GM12878 (cell line): ENCODE results near the gene AP3B1. TPM values are rescaled to one million over a fixed set of nuclear protein-coding genes. Genes with fewer than 3 reads are reported as not detected.

Source experiments
- ATAC-seq: fragments of 200-7000 bp; cut with Tn5 transposase; 3 replicates; pipeline ENCODE4 v1.9.1; 2020; ENCODE audit warnings: mild to moderate bottlenecking, moderate library complexity
- BruUV-seq: library from RNA; stranded (reverse); fragments of 400-500 nt; replicated peaks from 2 replicates; lab custom pipeline; 2021; lab: Mats Ljungman, UMichigan
- CTCF ChIA-PET: fragments of 300-600 bp; sonication (Branson Sonifier 250); formaldehyde crosslinking; extraction: SDS; loops from one replicate; lab custom pipeline; 2021; ENCODE audit warnings: inconsistent platforms; lab: Yijun Ruan, JAX
- POLR2A ChIA-PET: fragments of 350-600 bp; formaldehyde crosslinking; extraction: SDS; loops from one replicate; lab custom pipeline; 2021; ENCODE audit warnings: inconsistent platforms; lab: Charles Lee
- RAD21 ChIA-PET: fragments of 300-600 bp; sonication (Branson Sonifier 250); formaldehyde crosslinking; loops from one replicate; lab custom pipeline; 2023; ENCODE audit warnings: antibody characterized with exemption; ENCODE audit not compliant: unreplicated experiment; lab: Charles Lee
- SMC1A ChIA-PET: fragments of 300-600 bp; sonication (Branson Sonifier 250); formaldehyde crosslinking; loops from one replicate; lab custom pipeline; 2023; ENCODE audit not compliant: unreplicated experiment, uncharacterized antibody; lab: Charles Lee
- DNase-seq: peaks from one replicate; pipeline ENCODE4 v3.0.0-alpha.2; 2011; ENCODE audit warnings: low read depth, low spot score
- FAIRE-seq: peaks from 3 replicates; lab custom pipeline; 2011; peaks lifted over from hg19 to GRCh38; lab: Jason Lieb, UNC
- H2AFZ ChIP-seq: 2 replicates; pipeline ENCODE4 v1.6.0; 2011; ENCODE audit warnings: low read depth, low read length, control low read depth; ENCODE audit not compliant: control insufficient read depth
- H3K27ac ChIP-seq: 2 replicates; pipeline ENCODE4 v1.5.1; 2011; ENCODE audit warnings: control low read depth; ENCODE audit not compliant: control insufficient read depth, insufficient read depth
- H3K27me3 ChIP-seq, 2 experiments: replicated peaks in 1 of 2; 2 replicates each; pipeline versions ENCODE4 v1.6.0 to v1.6.1; 2011; ENCODE audit warnings: low read length in 1 of 2; ENCODE audit not compliant: control insufficient read depth in 2 of 2, insufficient read depth in 2 of 2
- H3K36me3 ChIP-seq, 2 experiments: 2 replicates each; pipeline ENCODE4 v1.5.1; 2011; ENCODE audit warnings: low read length in 1 of 2; ENCODE audit not compliant: control insufficient read depth in 2 of 2, insufficient read depth in 2 of 2
- H3K4me1 ChIP-seq: 2 replicates; pipeline ENCODE4 v1.6.1; 2011; ENCODE audit warnings: mild to moderate bottlenecking, low read length, moderate library complexity, mixed read lengths; ENCODE audit not compliant: control insufficient read depth, insufficient read depth
- H3K4me2 ChIP-seq: 2 replicates; pipeline ENCODE4 v1.6.0; 2011; ENCODE audit warnings: control low read depth; ENCODE audit not compliant: control insufficient read depth, insufficient read depth
- H3K4me3 ChIP-seq: fragments of 200-600 bp; sonication (generic); 2 replicates; pipeline ENCODE4 v1.5.1; 2016
- H3K79me2 ChIP-seq: 2 replicates; pipeline ENCODE4 v1.6.0; 2011; ENCODE audit warnings: low read length; ENCODE audit not compliant: control insufficient read depth, insufficient read depth
- H3K9ac ChIP-seq: 2 replicates; pipeline ENCODE4 v1.8.0; 2011; ENCODE audit warnings: low read length, control low read depth, mixed read lengths; ENCODE audit not compliant: control insufficient read depth, insufficient read depth
- H3K9me3 ChIP-seq: replicated peaks from 3 replicates; pipeline ENCODE4 v1.5.1; 2011; ENCODE audit warnings: mild to moderate bottlenecking, low read length; ENCODE audit not compliant: control insufficient read depth, insufficient read depth
- H4K20me1 ChIP-seq: 2 replicates; pipeline ENCODE4 v1.6.0; 2011; ENCODE audit not compliant: control insufficient read depth, insufficient read depth
- ATF3 ChIP-seq: IDR thresholded peaks from 2 replicates; pipeline ENCODE4 v1.6.1; 2011; ENCODE audit warnings: low read depth, mild to moderate bottlenecking, low read length, moderate library complexity, borderline replicate concordance; ENCODE audit errors: extremely low read depth
- CEBPZ ChIP-seq: fragments of 150-350 bp; IDR thresholded peaks from 2 replicates; pipeline ENCODE4 v1.6.1; 2016; ENCODE audit warnings: low read depth, low read length
- CHD2 ChIP-seq: IDR thresholded peaks from 2 replicates; pipeline ENCODE4 v1.6.1; 2011; ENCODE audit warnings: low read depth, low read length, improper control_type of control experiment, borderline replicate concordance
- EGR1 ChIP-seq, 2 experiments: IDR thresholded peaks; 1 replicate in 1 of 2; 2 replicates in 1 of 2; pipeline ENCODE4 v1.6.1; 2011 to 2012; ENCODE audit warnings: low read depth in 2 of 2, low read length in 2 of 2, borderline replicate concordance in 1 of 2, mild to moderate bottlenecking in 1 of 2, moderate library complexity in 1 of 2
- EZH2 ChIP-seq: IDR thresholded peaks from 2 replicates; pipeline ENCODE4 v1.6.1; 2012; ENCODE audit warnings: low read depth, mild to moderate bottlenecking, control low read depth, inconsistent platforms, low read length, borderline replicate concordance; ENCODE audit not compliant: control insufficient read depth
- JUND ChIP-seq: IDR thresholded peaks from 2 replicates; pipeline ENCODE4 v1.6.1; 2012; ENCODE audit warnings: low read depth, mild to moderate bottlenecking, low read length, improper control_type of control experiment, moderate library complexity
- LARP7 ChIP-seq: fragments of 450-650 bp; IDR thresholded peaks from 2 replicates; pipeline ENCODE4 v1.6.1; 2017; ENCODE audit warnings: mild to moderate bottlenecking
- NFYA ChIP-seq: IDR thresholded peaks from 2 replicates; pipeline ENCODE4 v1.6.1; 2011; ENCODE audit warnings: low read depth, mild to moderate bottlenecking, low read length, improper control_type of control experiment, borderline replicate concordance
- RELA ChIP-seq: fragments of 450-650 bp; IDR thresholded peaks from 2 replicates; pipeline ENCODE4 v1.8.0; 2014; ENCODE audit warnings: borderline replicate concordance; ENCODE audit not compliant: partially characterized antibody
- RELB ChIP-seq: fragments of 450-650 bp; IDR thresholded peaks from 2 replicates; pipeline ENCODE4 v1.6.1; 2017; ENCODE audit warnings: low read depth, mild to moderate bottlenecking, moderate library complexity
- SIX5 ChIP-seq: IDR thresholded peaks from 2 replicates; pipeline ENCODE4 v1.6.1; 2011; ENCODE audit warnings: mild to moderate bottlenecking, low read depth, low read length, moderate library complexity; ENCODE audit not compliant: severe bottlenecking
- YBX1 ChIP-seq: fragments of 450-650 bp; IDR thresholded peaks from 2 replicates; pipeline ENCODE4 v1.6.1; 2016; ENCODE audit warnings: antibody characterized with exemption
- ZNF622 ChIP-seq: fragments of 450-650 bp; IDR thresholded peaks from 2 replicates; pipeline ENCODE4 v1.6.1; 2017; ENCODE audit warnings: mild to moderate bottlenecking, inconsistent platforms
- whole genome bisulfite sequencing: methylation state at CpG from one replicate; pipeline ENCODE4 v1.1.6; 2016; ENCODE audit warnings: low lambda C conversion rate; ENCODE audit not compliant: insufficient replicate concordance, insufficient coverage; ENCODE audit errors: missing lambda C conversion rate; 5-methylcytosine and 5-hydroxymethylcytosine counted together
- in situ Hi-C: fragments of 300-500 bp; cut with MboI; formaldehyde crosslinking; loops from 9 replicates; pipeline ENCODE4 v1.14.3; 2018; ENCODE audit warnings: mixed read lengths
- intact Hi-C: fragments of 100-400 bp; cut with micrococcal nuclease; formaldehyde crosslinking; loops from one replicate; pipeline ENCODE4 v1.14.2; 2022; ENCODE audit not compliant: unreplicated experiment
- polyA plus RNA-seq, 11 experiments: library from polyadenylated mRNA; depleted of rRNA in 4 of 11; unstranded in 6 of 11; stranded (reverse) in 5 of 11; fragments of >200 nt; fragmentation: Nextera tagmentation in 4 of 11; fragmentation: Illumina TruSeq in 1 of 11; extraction: Ambion mirVana in 4 of 11; extraction: Trizol in 1 of 11; gene quantifications; 1 replicate in 1 of 11; 2 replicates in 10 of 11; pipeline versions ENCODE4 v1.2.1 to v1.2.3, GENCODE V29; 2011 to 2016; ENCODE audit warnings: inconsistent platforms in 2 of 11, missing spikeins in 2 of 11, low read depth in 1 of 11
- total RNA-seq, 4 experiments: library from RNA; depleted of rRNA in 3 of 4; stranded (reverse); fragments of >200 nt in 3 of 4; fragmentation: Illumina TruSeq in 1 of 4; extraction: Trizol in 1 of 4; gene quantifications; 2 replicates each; pipeline versions ENCODE4 v1.2.1 to v1.2.3, GENCODE V29; 2013 to 2021
- TF ChIP-seq, protein P1 (sequence below): fragments of 450-650 bp; IDR thresholded peaks from 2 replicates; pipeline ENCODE4 v1.6.1; 2018; ENCODE audit warnings: borderline replicate concordance, mild to moderate bottlenecking; ENCODE audit not compliant: partially characterized antibody

Gene AP3B1
- total and polyA plus RNA-seq, 10 of the 15 experiments (the other 5 are each of a cell fraction or from before 2014, with no cell fraction given): 30.9 to 70.8 (median 46.0) TPM

DNA sequence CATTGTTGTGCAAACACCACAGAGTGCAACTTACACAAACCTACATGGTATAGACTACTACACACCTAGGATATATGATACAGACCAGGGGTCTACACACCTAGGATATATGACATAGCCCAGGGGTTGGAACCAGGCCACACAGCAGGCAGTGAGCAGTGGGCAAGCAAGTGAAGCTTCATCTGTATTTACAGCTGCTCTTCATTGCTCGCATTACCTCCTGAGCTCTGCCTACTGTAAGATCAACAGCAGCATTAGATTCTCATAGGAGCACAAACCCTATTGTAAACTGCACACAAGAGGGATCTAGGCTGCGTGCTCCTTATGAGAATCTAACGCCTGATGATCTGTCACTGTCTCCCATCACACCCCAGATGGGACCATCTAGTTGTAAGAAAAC is 56.6 kb downstream of the AP3B1 start (continued):
- TF ChIP-seq EGR1 (IDR thresholded peaks at IDR 0.05; ENCODE audit: borderline replicate concordance in 1 of 2, low read depth in 2 of 2, low read length in 2 of 2): no peak

- no peak for FAIRE-seq
Measured at GRCh38 chr5:78236046-78236445, 58.5 kb downstream of the AP3B1 start.

More at GRCh38 chr5:78236046-78236445, 58.5 kb downstream of the AP3B1 start:
- SMC1A ChIA-PET: interaction anchor here (0.9 to 2.4 kb wide), 6 partner anchors 10 to 245 kb away, joined by 3 to 10 read pairs (median 6); no protein-coding TSS in a partner anchor
- no TSS peak for BruUV-seq
- Histone ChIP-seq H3K4me3 (no peak overlapping the region), H4K20me1 (no peaks in the 10 kb centered on the region), H3K4me2 (no peak overlapping the region), H3K9me3 (no peaks in the 10 kb centered on the region), H3K27me3 (no peaks in the 10 kb centered on the region), H3K9ac (no peak overlapping the region), H2AFZ (no peak overlapping the region), H3K36me3 (no peaks in the 10 kb centered on the region; a peak in 2 of 4 replicates), H3K27ac (no peak overlapping the region), H3K79me2 (no peaks in the 10 kb centered on the region), H3K4me1 (no peaks in the 10 kb centered on the region)
- CTCF ChIA-PET: interaction anchor here (1.0 to 2.0 kb wide), 3 partner anchors 14 to 37 kb away, joined by 3 to 5 read pairs (median 5); no protein-coding TSS in a partner anchor
- WGBS: 97% methylated on average over 2 of the region's 2 CpGs
- ATAC-seq: no peak
- in situ Hi-C loops (no loop called here), intact Hi-C loops (no loop called here)
- RAD21 ChIA-PET: interaction anchor here (1.0 to 1.5 kb wide), 4 partner anchors 8 to 315 kb away, joined by 3 read pairs; no protein-coding TSS in a partner anchor
- no peak for DNase-seq
- TF ChIP-seq CHD2: no peak
- TF ChIP-seq SIX5: no peak
- no peak for TF ChIP-seq EZH2
- no peak for TF ChIP-seq RELA
- no peak for TF ChIP-seq CEBPZ
- TF ChIP-seq NFYA: no peak
- TF ChIP-seq JUND: no peak
- no peak for TF ChIP-seq YBX1
- TF ChIP-seq, protein P1, sequence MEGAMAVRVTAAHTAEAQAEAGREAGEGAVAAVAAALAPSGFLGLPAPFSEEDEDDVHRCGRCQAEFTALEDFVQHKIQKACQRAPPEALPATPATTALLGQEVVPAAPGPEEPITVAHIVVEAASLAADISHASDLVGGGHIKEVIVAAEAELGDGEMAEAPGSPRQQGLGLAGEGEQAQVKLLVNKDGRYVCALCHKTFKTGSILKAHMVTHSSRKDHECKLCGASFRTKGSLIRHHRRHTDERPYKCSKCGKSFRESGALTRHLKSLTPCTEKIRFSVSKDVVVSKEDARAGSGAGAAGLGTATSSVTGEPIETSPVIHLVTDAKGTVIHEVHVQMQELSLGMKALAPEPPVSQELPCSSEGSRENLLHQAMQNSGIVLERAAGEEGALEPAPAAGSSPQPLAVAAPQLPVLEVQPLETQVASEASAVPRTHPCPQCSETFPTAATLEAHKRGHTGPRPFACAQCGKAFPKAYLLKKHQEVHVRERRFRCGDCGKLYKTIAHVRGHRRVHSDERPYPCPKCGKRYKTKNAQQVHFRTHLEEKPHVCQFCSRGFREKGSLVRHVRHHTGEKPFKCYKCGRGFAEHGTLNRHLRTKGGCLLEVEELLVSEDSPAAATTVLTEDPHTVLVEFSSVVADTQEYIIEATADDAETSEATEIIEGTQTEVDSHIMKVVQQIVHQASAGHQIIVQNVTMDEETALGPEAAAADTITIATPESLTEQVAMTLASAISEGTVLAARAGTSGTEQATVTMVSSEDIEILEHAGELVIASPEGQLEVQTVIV: no peak
- no peak for TF ChIP-seq ZNF622
- no peak for TF ChIP-seq ATF3
- no peak for TF ChIP-seq LARP7
- no peak for TF ChIP-seq RELB
- POLR2A ChIA-PET: interaction anchor here (0.7 to 1.2 kb wide), 2 partner anchors 10 to 33 kb away, joined by 3 to 4 read pairs; no protein-coding TSS in a partner anchor
